CD1c-positive myeloid dendritic cell (primary cell): ENCODE results near the gene PCDHB13.
"Not testable (repeated sequence)": the region's sequence is repeated elsewhere in the genome, so short reads cannot be mapped to it uniquely, and the experiment has no call there.

Experiments
- DNase-seq: peaks from one replicate; pipeline ENCODE4 v3.0.0-alpha.2; 2016; ENCODE audit errors: extremely low spot score

The PCDHB13 gene

DNA sequence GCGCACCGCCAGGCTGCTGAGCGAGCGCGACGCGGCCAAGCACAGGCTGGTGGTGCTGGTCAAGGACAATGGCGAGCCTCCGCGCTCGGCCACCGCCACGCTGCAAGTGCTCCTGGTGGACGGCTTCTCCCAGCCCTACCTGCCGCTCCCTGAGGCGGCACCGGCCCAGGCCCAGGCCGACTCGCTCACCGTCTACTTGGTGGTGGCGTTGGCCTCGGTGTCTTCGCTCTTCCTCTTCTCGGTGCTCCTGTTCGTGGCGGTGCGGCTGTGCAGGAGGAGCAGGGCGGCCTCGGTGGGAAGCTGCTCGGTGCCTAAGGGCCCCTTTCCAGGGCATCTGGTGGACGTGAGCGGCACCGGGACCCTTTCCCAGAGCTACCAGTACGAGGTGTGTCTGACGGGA lies 12.1 kb upstream of the PCDHB13 start:
- DNase-seq = not testable (repeated sequence)

DNA sequence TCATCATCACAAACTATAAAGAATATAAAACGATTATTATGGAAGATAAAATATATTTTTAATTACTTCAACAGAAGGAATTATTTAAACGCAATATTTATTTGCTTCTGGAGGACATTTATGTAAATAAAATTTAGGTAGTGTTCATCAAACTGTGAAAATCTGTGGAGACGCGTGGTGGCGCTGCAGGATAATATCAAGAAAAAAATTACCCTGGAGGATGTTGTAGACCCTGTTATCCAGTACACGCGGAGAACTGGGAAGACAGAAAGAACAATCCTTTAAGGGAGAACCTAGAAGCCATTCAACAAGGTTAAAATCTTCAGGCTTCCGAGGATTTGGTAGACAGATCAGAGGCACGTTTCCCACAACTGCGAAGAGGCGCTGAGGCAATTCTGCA lies 5.2 kb upstream of the PCDHB13 start, which contains the start of gene PCDHB12:
Gene PCDHB12 (plus strand): TSS at position 242 of the 400 bp plus-strand sequence. CDS start 189 bp downstream, outside the sequence.
- DNase-seq = no peak

GRCh38 chr5:141210281-141210680 lies 3.4 kb upstream of the PCDHB13 start:
- DNase-seq = not testable (repeated sequence)

DNA sequence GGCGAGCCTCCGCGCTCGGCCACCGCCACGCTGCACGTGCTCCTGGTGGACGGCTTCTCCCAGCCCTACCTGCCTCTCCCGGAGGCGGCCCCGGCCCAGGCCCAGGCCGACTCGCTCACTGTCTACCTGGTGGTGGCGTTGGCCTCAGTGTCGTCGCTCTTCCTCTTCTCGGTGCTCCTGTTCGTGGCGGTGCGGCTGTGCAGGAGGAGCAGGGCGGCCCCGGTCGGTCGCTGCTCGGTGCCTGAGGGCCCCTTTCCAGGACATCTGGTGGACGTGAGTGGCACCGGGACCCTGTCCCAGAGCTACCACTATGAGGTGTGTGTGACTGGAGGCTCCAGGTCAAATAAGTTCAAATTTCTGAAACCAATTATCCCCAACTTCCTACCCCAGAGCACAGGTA lies 2.9 kb upstream of the PCDHB13 start:
- not testable (repeated sequence) for DNase-seq

- DNase-seq = not testable (repeated sequence)
Observed at GRCh38 chr5:141214583-141214982, 864 bp downstream of the PCDHB13 start.

DNA sequence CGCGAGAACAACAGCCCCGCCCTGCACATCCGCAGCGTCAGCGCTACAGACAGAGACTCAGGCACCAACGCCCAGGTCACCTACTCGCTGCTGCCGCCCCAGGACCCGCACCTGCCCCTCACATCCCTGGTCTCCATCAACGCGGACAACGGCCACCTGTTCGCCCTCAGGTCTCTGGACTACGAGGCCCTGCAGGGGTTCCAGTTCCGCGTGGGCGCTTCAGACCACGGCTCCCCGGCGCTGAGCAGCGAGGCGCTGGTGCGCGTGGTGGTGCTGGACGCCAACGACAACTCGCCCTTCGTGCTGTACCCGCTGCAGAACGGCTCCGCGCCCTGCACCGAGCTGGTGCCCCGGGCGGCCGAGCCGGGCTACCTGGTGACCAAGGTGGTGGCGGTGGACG lies 1.8 kb downstream of the PCDHB13 start:
- not testable (repeated sequence) for DNase-seq

- DNase-seq = not testable (repeated sequence)
Observed at GRCh38 chr5:141216035-141216434, 2.3 kb downstream of the PCDHB13 start.

DNA sequence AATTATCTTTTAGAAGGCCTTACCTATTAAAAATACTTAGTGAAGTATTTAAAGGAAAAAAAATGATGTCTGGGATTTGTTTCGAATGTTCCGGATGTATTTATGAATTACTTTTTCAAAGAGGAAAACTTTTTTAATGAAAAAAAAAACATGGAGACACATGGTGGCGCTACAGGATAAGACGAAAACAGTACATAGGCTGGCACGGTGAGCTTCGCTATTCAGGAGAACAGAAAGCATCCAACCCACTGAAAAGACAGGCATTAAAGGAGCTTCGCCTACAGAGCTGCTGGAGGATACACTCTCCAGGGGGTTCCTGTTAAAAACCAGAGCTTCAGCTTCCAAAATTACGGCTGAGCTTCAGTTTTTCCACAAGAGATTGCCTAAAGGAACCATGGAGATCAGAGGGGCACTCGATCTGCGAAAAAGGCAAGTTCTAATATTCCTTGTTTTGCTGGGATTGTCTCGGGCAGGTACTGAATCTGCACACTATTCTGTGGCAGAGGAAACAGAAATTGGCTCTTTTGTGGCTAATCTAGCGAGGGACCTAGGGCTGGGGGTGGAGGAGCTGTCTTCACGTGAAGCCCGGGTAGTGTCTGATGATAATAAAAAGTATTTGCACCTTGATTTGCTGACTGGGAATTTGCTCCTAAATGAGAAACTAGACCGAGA lies 9.5 kb downstream of the PCDHB13 start, which contains the start of gene PCDHB14:
Gene PCDHB14 (plus strand): TSS at position 232 of the 672 bp plus-strand sequence. CDS start 163 bp downstream, at position 395.
- no peak for DNase-seq

- not testable (repeated sequence) for DNase-seq
Observed at GRCh38 chr5:141224844-141225243, 11.1 kb downstream of the PCDHB13 start.

DNA sequence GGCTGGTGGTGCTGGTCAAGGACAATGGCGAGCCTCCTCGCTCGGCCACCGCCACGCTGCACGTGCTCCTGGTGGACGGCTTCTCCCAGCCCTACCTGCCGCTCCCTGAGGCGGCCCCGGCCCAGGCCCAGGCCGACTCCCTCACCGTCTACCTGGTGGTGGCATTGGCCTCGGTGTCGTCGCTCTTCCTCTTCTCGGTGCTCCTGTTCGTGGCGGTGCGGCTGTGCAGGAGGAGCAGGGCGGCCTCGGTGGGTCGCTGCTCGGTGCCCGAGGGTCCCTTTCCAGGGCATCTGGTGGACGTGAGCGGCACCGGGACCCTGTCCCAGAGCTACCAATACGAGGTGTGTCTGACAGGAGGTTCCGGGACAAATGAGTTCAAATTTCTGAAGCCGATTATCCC lies 11.7 kb downstream of the PCDHB13 start:
- DNase-seq = not testable (repeated sequence)

DNA sequence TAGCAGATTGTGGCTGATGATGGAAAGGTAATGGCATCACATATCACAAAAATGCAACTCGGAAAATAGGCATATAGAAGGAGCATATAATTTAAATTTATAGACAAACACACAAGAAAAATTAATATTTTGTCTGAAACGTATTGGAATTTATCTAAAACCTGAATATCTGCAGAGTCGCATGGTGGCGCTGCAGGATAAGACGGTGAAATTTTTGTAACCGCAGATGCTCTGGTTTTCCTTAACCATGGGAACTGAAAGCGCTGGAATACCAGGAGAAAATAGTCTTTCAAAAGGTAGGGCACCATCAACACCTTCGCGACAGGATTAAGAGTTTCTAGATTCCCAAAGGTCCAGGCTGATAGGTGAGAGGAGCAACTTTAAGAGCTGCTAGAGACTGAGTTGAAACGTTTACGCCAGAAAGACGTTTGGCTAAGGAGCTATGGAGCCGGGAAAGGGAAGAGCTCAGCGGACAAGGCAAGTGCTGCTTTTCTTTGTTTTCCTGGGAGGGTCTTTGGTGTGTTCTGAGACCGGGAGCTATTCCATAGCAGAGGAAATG lies 20.5 kb downstream of the PCDHB13 start:
- no peak for DNase-seq

GRCh38 chr5:141235922-141236321 lies 22.2 kb downstream of the PCDHB13 start:
- not testable (repeated sequence) for DNase-seq

DNA sequence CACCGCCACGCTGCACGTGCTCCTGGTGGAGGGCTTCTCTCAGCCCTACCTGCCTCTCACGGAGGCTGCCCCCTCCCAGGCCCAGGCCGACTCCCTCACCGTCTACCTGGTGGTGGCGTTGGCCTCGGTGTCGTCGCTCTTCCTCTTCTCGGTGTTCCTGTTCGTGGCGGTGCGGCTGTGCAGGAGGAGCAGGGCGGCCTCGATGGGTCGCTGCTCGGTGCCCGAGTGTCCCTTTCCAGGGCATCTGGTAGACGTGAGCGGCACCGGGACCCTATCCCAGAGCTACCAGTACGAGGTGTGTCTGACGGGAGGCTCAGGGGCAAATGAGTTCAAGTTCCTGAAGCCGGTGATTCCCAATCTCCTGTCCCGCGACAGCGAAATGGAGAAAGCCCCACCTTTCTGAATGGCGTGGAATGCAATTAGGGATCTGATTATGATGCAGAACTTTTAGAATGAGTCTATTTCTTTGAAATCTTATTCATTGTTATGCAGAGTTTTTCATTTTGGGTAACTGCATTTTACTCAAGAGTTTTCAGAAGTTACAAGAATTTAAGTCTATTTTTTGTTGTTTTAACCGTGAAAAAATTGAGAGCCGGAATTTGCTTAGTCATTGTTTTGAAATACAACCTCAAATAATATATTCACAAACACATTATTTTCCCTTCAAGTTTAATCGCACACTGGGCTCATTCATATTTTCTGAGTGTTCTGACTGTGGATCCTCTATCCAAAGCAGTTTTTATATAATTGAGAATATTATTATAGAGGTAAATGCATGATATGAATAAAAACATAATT lies 23.0 kb downstream of the PCDHB13 start:
- no peak for DNase-seq

GRCh38 chr5:141241496-141241895 lies 27.8 kb downstream of the PCDHB13 start:
- DNase-seq = no peak

- no peak for DNase-seq
Observed at GRCh38 chr5:141245250-141245717, 31.6 kb downstream of the PCDHB13 start, which contains the start of gene PCDHB15. TSS of gene PCDHB15 (plus strand) at chr5:141245395. CDS start at chr5:141245579, 184 bp downstream.

- not testable (repeated sequence) for DNase-seq
Observed at GRCh38 chr5:141246971-141247370, 33.3 kb downstream of the PCDHB13 start.

GRCh38 chr5:141247434-141247833 lies 33.7 kb downstream of the PCDHB13 start:
- not testable (repeated sequence) for DNase-seq

DNA sequence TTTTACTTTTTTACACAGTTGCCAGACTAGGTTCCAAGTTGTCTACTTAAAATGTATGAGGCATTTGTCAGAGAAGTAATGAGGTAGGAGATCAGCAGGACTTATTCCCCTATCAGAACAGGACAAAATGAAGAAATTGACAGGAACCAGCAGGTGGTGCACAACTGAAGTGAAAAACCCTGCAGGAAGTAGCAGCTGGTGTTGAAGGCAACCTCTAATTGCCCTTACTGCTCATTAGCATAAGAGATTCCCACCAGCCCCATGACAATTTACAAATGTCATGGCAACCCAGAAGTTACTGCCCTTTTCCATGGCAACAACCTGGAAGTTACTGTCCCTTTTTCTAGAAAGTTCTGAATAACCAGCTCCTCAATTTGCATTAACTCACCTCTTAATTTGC lies 36.9 kb downstream of the PCDHB13 start:
- no peak for DNase-seq

- DNase-seq = no peak
Observed at GRCh38 chr5:141258464-141258863, 44.7 kb downstream of the PCDHB13 start.

DNA sequence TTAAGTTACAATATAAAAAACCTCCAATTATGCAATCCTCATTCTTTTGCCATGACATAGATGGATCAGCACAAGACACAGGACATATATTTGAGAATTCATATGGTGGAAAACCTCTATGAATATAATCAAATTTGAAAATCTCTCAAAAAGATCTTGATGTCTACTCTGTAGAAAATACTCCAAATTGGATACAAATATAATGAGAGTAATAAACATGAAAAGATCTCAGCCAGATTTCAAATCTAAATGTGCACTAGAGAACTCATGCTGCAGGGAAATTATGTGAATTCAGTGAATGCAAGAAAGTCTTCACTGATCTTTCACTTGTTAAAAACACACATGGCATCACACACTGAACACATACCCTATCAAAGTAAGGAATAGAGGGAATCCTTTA lies 45.2 kb downstream of the PCDHB13 start:
- DNase-seq = no peak

DNA sequence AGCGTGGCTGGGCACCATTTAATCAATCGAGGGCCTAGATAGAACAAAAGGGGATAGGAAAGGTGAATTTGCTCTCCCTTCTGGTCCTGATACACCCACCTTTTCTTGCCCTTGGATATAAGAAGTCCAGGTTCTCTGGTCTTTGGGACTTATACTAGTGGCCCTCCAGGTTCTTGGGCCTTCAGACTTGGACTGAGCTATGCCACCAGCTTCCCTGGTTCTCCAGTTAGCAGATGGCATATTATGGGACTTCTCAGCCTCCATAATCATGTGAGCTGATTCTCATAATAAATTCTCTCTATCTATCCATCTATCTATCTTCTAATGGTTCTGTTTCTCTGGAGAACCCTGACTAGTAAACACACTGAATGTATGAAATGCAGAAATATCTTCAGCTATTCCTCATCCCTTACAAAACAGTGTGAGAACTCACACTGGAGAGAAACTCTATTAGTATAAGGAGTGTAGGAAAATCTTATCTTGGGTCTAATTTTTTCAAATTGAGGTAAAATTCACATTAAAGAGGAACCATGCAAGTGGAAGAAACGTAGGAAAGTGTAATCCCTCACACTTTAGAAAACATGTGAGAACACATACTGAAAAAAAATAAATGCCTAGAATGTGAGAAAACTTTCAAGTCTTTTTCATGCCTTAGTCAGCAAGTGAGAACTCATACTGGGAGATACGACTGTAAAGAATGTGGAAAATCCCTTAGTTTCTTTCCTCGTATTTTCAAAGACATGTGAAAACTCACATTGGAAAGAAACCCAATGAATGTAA lies 46.9 kb downstream of the PCDHB13 start:
- DNase-seq = no peak

GRCh38 chr5:141261238-141261546 lies 47.5 kb downstream of the PCDHB13 start:
- DNase-seq = no peak
